ENCODE results near the gene PPP1R3F.
"Not testable (repeated sequence)": the region's sequence is repeated elsewhere in the genome, so short reads cannot be mapped to it uniquely, and the experiment has no call there.

Gene PPP1R3F

DNA sequence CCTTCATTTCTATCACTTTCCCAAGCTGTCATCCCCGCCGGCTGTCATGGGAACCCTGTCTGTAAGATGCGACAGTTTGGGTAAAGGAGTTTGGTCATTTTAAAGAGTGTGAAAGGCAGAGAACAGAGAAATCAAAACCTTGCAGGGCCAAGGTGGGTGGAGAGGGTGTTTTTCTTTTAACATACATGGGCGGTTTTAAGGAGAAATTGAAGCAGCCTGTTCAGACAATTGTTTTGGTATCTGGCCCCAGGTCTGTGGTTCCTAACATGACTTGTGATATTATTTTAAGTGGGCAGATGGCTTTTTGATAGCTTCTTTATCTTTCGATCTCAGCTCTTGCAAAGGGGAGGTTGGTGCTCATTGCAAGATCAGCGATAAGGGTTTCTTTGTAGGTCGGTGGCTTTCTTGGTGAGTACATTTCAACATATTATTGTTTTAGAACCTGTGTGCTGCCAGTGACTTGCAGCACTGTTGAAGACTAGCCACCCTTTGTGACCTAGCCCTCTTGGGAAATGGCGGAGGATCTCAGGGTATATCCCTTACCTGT is 3.7 kb downstream of the PPP1R3F start:
- DNase-seq (ENCODE audit: low spot score): no peak

GRCh38 chrX:49276207-49276606 is 6.6 kb downstream of the PPP1R3F start:
- no peak for DNase-seq (ENCODE audit: low spot score)

DNA sequence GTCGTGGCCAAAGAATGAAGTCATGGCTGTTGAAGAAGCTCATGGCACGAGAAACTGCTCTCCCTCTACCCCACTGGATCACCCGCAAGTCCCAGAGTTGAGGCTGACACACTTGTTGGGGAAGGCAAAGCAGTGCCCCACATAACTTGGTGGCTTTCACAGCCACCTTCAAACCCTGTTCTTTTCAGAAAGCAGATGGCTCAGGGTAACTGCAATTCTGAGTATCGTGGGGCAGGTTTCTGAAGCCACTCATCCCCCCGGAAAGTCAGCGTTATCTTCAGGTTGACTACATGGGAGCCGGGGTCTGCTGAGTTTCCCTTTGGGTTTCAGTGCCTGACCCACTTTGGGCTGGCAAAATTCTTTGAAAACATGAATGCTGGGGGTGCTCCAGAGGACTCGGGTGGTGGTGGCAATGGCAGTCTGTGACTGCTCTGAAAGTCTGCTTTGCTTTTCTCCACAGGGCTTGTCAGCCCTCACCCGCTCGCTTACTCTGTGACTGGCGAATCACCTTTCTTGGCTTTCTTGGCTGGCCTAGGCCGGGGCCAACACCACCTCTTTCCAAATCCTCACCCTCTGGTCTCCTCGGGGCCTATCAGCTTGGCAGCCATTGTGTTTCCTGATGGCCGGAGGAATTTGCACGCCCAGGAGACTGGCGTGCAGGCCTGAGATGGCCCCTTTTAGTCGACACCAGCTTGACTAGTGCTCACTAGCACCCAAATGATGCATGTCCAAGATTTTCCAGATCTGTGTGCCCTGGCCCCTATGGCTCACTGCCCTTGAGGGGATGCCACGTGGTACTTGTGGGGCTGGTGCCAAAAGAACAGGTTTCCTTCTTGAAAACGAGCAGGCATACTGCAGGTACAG is 7.3 kb downstream of the PPP1R3F start:
- DNase-seq (ENCODE audit: low spot score): no peak

DNA sequence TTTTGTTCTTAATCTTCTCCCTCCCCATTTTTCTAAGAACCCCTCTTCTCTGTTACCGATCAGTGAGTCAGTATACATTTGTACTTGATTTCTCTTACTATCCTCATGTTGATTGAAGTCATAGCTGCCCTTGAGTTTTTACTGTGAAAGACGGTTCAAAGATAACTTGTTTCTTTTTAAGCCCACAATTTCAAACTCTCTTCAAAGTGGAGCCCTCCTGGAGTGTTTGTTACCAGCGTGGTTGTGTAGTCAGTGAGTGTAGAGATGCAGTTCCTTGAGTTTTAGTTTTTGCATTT is 7.9 kb downstream of the PPP1R3F start:
- DNase-seq (ENCODE audit: low spot score): no peak

GRCh38 chrX:49278081-49278480 is 8.5 kb downstream of the PPP1R3F start:
- no peak for DNase-seq (ENCODE audit: low spot score)

- DNase-seq (ENCODE audit: low spot score): peak; percentile 29
Observed at GRCh38 chrX:49282647-49283011, 13.0 kb downstream of the PPP1R3F start.

DNA sequence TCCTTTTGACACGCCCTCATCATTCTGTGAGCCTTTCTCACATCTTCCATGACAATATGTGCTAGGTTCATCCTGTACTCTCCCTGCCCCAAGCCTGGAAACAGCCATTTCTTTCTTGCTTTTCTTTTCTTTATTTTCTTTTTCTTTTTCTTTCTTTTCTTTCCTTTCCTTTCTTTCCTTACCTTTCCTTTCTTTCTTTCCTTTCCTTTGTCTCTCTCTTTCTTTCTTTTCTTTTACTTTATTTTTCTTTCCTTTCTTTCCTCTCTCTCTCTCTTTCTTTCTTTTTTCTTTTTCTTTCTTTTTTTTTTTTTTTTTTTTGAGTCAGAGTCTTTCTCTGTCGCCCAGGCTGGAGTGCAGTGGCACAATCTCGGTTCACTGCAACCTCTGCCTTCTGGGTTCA is 14.6 kb downstream of the PPP1R3F start:
- DNase-seq (ENCODE audit: low spot score): no peak

DNA sequence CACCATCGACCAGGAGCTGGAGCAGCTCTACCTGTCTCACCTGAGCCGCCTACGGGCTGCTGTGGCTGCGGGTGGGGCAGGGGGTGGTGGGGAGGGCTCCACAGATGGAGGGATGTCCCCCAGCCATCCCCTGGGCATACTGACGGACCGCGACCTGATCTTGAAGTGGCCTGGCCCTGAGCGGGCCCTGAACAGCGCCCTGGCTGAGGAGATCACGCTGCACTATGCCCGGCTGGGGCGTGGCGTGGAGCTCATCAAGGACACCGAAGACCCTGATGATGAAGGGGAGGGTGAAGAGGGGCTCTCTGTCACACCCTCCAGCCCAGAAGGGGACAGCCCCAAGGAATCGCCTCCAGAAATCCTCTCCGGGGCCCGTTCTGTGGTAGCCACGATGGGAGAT is 16.5 kb downstream of the PPP1R3F start:
- no peak for DNase-seq (ENCODE audit: low spot score)

DNA sequence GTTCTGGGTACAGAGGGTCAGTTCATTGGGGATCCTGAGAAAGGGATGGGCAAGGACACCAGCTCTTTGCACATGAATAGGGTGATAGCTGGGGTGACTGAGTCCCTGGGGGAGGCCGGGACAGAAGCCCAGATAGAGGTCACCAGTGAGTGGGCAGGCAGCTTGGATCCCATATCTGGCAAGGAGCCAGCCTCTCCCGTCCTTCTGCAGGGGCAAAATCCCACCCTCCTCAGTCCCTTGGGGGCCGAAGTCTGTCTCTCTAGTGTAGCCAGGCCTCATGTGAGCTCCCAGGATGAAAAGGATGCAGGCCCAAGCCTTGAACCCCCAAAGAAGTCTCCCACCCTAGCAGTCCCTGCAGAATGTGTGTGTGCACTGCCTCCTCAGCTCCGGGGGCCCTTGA is 17.0 kb downstream of the PPP1R3F start:
- no peak for DNase-seq (ENCODE audit: low spot score)

DNA sequence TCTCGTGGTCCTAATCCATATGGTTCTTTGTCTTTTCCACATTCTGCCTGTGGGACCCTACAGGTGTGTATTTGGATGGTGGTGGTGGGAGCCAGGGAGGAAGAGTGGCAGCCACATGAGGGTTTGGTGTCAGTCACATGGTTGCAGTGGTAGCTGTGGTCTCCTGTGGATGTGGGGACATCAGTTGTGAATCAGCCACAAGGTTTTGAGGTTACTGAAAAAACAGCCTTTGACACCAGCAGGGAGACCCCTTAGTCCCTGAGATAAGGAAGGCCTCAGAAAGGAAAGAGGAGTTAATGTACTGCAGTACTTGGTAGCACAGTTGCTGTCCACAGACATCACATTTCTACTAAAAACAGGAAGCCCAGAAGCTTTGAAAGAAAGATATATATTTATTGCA is 18.1 kb downstream of the PPP1R3F start:
- DNase-seq (ENCODE audit: low spot score): no peak

- DNase-seq (ENCODE audit: low spot score): no peak
Observed at GRCh38 chrX:49290215-49290614, 20.6 kb downstream of the PPP1R3F start.

GRCh38 chrX:49291615-49292337 is 22.2 kb downstream of the PPP1R3F start:
- peak; percentile 51 for DNase-seq (ENCODE audit: low spot score)

GRCh38 chrX:49292400-49293362 is 23.1 kb downstream of the PPP1R3F start:
- DNase-seq (ENCODE audit: low spot score): no peak

- not testable (repeated sequence) for DNase-seq (ENCODE audit: low spot score)
Observed at GRCh38 chrX:49299293-49299692, 29.7 kb downstream of the PPP1R3F start.

GRCh38 chrX:49300703-49301102 is 31.1 kb downstream of the PPP1R3F start:
- no peak for DNase-seq (ENCODE audit: low spot score)

DNA sequence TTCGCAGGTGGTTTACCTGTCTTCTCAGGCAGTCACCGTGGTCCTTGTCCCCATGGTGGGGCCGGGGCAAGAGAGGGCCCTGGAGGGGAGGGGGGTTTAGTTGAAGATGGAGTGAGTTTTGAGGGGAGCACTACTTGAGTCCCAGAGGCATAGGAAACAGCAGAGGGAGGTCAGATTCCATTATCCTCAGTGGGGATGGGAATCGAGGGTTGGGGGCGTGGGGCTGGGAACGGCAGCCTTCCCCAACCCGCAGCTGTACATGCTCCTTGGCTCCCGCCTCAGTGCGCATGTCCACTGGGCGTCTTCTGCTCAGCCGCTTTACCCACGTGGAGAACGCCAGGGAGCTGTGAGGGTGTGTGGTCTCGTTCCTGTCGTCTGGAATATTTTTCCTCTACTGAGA is 33.8 kb downstream of the PPP1R3F start, which contains the start of gene GAGE10:
TSS of gene GAGE10 (plus strand) at position 301 of the 400 bp plus-strand sequence. CDS start 1,214 bp downstream, outside the sequence.
- no peak for DNase-seq (ENCODE audit: low spot score)

DNA sequence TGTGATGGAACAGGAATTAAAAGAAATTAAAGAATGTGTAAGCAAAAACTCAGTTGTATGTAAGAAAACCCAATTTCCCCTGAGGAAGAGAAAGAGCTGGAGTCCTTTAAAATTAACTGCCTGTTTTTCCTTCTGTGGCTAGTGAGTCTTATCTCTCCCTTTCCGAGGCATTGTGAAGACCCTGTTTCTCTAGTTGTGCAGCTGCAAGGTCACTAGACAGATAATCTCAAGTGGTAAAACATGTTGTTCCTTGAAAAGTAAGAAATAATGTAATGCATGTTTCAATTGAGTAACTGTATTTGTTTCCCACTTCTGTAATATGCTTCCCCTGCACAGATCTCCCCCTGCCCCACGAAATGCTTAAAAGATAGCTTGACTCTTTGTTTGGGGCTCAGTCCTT is 38.2 kb downstream of the PPP1R3F start:
- not testable (repeated sequence) for DNase-seq (ENCODE audit: low spot score)

GRCh38 chrX:49308604-49309269 is 39.1 kb downstream of the PPP1R3F start:
- DNase-seq (ENCODE audit: low spot score): peak; percentile 14

GRCh38 chrX:49309401-49309981 is 39.9 kb downstream of the PPP1R3F start:
- DNase-seq (ENCODE audit: low spot score): no peak

DNA sequence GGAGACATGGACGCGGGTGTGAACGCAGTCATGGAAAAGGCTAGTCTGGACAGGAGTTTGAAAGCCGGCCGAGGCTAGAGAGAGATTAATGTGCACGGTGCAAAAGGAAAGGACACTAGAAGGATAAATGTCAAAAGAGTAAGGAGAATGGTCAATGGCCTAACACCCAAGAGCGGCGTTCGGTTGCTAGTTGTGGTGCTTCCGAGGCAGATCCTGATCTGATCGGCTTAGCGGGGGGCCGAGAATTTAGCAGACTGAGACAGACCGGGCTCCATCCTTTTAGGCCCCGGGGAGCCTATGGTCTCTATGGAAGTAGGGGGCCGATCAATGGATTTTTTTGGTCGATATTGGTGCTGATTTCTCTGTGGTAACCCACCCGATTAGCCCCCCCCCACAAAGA is 40.8 kb downstream of the PPP1R3F start:
- DNase-seq (ENCODE audit: low spot score): no peak

- DNase-seq (ENCODE audit: low spot score): no peak
Observed at GRCh38 chrX:49312176-49312575, 42.6 kb downstream of the PPP1R3F start.

All from AG20443 (cell line).